ENCODE data around the gene CRYBA2.

DNA sequence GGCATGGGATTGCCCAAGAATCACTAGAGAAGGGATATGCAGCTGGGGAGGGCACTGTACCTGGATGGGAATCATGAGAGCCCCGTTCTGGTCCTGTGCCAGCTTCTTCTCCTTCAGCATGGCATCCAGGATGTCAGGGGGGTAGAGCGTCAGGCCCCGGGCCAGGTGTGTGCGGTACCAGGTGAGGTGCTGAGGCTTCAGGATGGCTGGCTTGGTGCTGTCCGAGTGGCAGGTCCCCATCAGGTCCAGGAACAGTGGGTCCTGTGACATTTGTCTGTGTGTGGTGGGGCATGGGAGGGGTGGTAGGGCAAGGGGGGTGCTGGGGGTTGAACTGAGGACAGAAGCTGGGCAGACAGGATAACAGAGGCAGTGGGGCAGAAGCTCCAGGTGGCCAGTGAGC is 34.9 kb upstream of the CRYBA2 start:
- TF ChIP-seq, protein P1, sequence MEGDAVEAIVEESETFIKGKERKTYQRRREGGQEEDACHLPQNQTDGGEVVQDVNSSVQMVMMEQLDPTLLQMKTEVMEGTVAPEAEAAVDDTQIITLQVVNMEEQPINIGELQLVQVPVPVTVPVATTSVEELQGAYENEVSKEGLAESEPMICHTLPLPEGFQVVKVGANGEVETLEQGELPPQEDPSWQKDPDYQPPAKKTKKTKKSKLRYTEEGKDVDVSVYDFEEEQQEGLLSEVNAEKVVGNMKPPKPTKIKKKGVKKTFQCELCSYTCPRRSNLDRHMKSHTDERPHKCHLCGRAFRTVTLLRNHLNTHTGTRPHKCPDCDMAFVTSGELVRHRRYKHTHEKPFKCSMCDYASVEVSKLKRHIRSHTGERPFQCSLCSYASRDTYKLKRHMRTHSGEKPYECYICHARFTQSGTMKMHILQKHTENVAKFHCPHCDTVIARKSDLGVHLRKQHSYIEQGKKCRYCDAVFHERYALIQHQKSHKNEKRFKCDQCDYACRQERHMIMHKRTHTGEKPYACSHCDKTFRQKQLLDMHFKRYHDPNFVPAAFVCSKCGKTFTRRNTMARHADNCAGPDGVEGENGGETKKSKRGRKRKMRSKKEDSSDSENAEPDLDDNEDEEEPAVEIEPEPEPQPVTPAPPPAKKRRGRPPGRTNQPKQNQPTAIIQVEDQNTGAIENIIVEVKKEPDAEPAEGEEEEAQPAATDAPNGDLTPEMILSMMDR (IDR thresholded peaks at IDR 0.05) = no peak
- TF ChIP-seq EZH2 (IDR thresholded peaks at IDR 0.05) = no peak

Measured in neural progenitor cell (in vitro differentiated cells).